Neural progenitor cell (in vitro differentiated cells): ENCODE data around the gene HCAR2. TPM values are rescaled to one million over a fixed set of nuclear protein-coding genes. Genes with fewer than 3 reads are reported as not detected.
"Not testable (repeated sequence)": the region's sequence is repeated elsewhere in the genome, so short reads cannot be mapped to it uniquely, and the experiment has no call there.

ENCODE experiments used
- DNase-seq: peaks from one replicate; pipeline ENCODE4 v3.0.0-alpha.2; 2016; ENCODE audit warnings: low spot score
- H2AFZ ChIP-seq: fragments of 200-600 bp; sonication (generic); replicated peaks from 2 replicates; pipeline ENCODE4 v1.6.1; 2016; ENCODE audit warnings: antibody characterized with exemption
- H3F3A ChIP-seq: fragments of 200-600 bp; sonication (generic); 2 replicates; pipeline ENCODE4 v1.6.1; 2016; ENCODE audit warnings: antibody characterized with exemption, low read depth
- H3K27ac ChIP-seq: fragments of 200-600 bp; sonication (generic); 2 replicates; pipeline ENCODE4 v1.5.1; 2016; ENCODE audit warnings: mild to moderate bottlenecking
- H3K27me3 ChIP-seq: fragments of 200-600 bp; sonication (generic); 2 replicates; pipeline ENCODE4 v1.6.1; 2016; ENCODE audit warnings: mild to moderate bottlenecking, moderate library complexity
- H3K36me3 ChIP-seq: fragments of 200-600 bp; sonication (generic); 2 replicates; pipeline ENCODE4 v1.5.1; 2016
- H3K4me1 ChIP-seq: fragments of 200-600 bp; sonication (generic); 2 replicates; pipeline ENCODE4 v1.6.1; 2016; ENCODE audit warnings: mixed run types
- H3K4me2 ChIP-seq: fragments of 200-600 bp; sonication (generic); 2 replicates; pipeline ENCODE4 v1.6.1; 2016
- H3K4me3 ChIP-seq: fragments of 200-600 bp; sonication (generic); 2 replicates; pipeline ENCODE4 v1.5.1; 2016
- H3K79me2 ChIP-seq: fragments of 200-600 bp; sonication (generic); 2 replicates; pipeline ENCODE4 v1.6.1; 2016; ENCODE audit warnings: low read depth
- H3K9ac ChIP-seq: fragments of 200-600 bp; sonication (generic); 2 replicates; pipeline ENCODE4 v1.6.1; 2016
- H3K9me3 ChIP-seq: fragments of 200-600 bp; sonication (generic); 2 replicates; pipeline ENCODE4 v1.5.1; 2016; ENCODE audit warnings: low read depth
- H4K20me1 ChIP-seq: fragments of 200-600 bp; sonication (generic); 2 replicates; pipeline ENCODE4 v1.6.1; 2016; ENCODE audit warnings: low read depth
- H3K27ac Mint-ChIP-seq: 3 replicates; pipeline ENCODE4 v1.8.0; 2021; ENCODE audit warnings: mixed read lengths
- H3K27me3 Mint-ChIP-seq: 2 replicates; pipeline ENCODE4 v1.8.0; 2022; ENCODE audit warnings: low read depth, mild to moderate bottlenecking, inconsistent platforms, moderate library complexity, mixed read lengths; ENCODE audit not compliant: insufficient read depth
- H3K36me3 Mint-ChIP-seq: 3 replicates; pipeline ENCODE4 v1.8.0; 2021; ENCODE audit warnings: mixed read lengths
- H3K4me1 Mint-ChIP-seq: 3 replicates; pipeline ENCODE4 v1.8.0; 2021; ENCODE audit warnings: mixed read lengths
- H3K4me3 Mint-ChIP-seq: 3 replicates; pipeline ENCODE4 v1.8.0; 2021; ENCODE audit warnings: mild to moderate bottlenecking, moderate library complexity, mixed read lengths
- H3K9me3 Mint-ChIP-seq: 3 replicates; pipeline ENCODE4 v1.8.0; 2020; ENCODE audit warnings: mixed read lengths
- CTCF ChIP-seq: fragments of 200-600 bp; sonication (generic); IDR thresholded peaks from 2 replicates; pipeline ENCODE4 v1.5.1; 2017; ENCODE audit warnings: antibody characterized with exemption, mild to moderate bottlenecking
- EZH2 ChIP-seq: fragments of 200-600 bp; sonication (generic); IDR thresholded peaks from 2 replicates; pipeline ENCODE4 v1.6.1; 2017; ENCODE audit warnings: antibody characterized with exemption, mild to moderate bottlenecking, moderate library complexity
- EZH2phosphoT487 ChIP-seq: fragments of 200-600 bp; sonication (generic); IDR thresholded peaks from 2 replicates; pipeline ENCODE4 v1.6.1; 2017; ENCODE audit warnings: antibody characterized with exemption
- total RNA-seq: library from RNA; depleted of rRNA; stranded (reverse); fragments of >200 nt; gene quantifications from 2 replicates; pipeline ENCODE4 v1.2.3, GENCODE V29; 2015; ENCODE audit warnings: low replicate concordance

HCAR2 gene
- total RNA-seq, 1 donor from 2014 or later, result not detected

DNA sequence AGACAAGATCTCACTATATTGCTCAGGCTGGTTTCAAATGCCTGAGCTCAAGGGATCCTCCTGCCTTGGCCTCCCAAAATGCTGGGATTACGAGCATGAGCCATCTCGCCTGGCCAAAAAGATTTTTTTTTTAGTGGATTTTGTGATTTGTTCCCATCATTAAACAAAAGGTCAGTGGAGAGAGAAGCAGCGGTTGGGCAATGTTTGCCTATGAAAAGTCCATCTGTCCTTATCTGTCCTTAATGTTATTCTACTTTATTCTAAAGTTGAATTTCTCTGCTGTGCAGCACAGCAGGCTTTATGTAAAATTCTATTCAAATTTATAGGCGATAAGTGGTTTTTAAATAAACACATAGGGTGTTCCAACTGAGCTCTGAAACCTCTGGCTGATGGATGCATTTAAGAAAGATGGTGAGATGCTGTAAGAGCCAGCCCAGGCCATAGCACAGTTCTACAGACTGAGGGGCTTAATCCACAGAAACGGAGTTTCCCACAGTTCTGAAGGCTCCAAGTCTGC lies 18.8 kb downstream of the HCAR2 start:
- Histone ChIP-seq H3K27me3 (no peaks in the 10 kb centered on the region), H3K9ac (no peak overlapping the region), H3K27ac (no peak overlapping the region), H3F3A (no peaks in the 10 kb centered on the region), H3K4me1 (no peaks in the 10 kb centered on the region), H3K79me2 (no peaks in the 10 kb centered on the region), H3K36me3 (no peaks in the 10 kb centered on the region), H4K20me1 (no peaks in the 10 kb centered on the region), H2AFZ (no peak overlapping the region), H3K9me3 (no peaks in the 10 kb centered on the region), H3K4me2 (no peak overlapping the region), H3K4me3 (no peak overlapping the region)
- Mint-ChIP-seq H3K9me3 (no peaks in the 10 kb centered on the region), H3K27me3 (peaks cover 3% of the 10 kb centered on the region), H3K4me3 (no peak overlapping the region), H3K4me1 (no peaks in the 10 kb centered on the region), H3K36me3 (no peaks in the 10 kb centered on the region), H3K27ac (no peak overlapping the region)
- TF ChIP-seq CTCF (no peak), EZH2 (no peak), EZH2phosphoT487 (no peak)
- DNase-seq, result no peak

- Histone ChIP-seq H3K4me3 (no peak overlapping the region), H4K20me1 (no peaks in the 10 kb centered on the region), H3K27ac (no peak overlapping the region), H2AFZ (peak overlapping the region; percentile 42), H3K27me3 (no peaks in the 10 kb centered on the region), H3K4me2 (no peak overlapping the region), H3K36me3 (no peaks in the 10 kb centered on the region), H3K9ac (no peak overlapping the region), H3F3A (no peaks in the 10 kb centered on the region), H3K79me2 (no peaks in the 10 kb centered on the region), H3K9me3 (no peaks in the 10 kb centered on the region), H3K4me1 (no peaks in the 10 kb centered on the region)
- TF ChIP-seq EZH2 (no peak), EZH2phosphoT487 (no peak), CTCF (no peak)
- no peak overlapping the region for H3K27ac Mint-ChIP-seq
- no peak for DNase-seq
- peaks cover 3% of the 10 kb centered on the region for H3K9me3 Mint-ChIP-seq
- no peaks in the 10 kb centered on the region for H3K4me1 Mint-ChIP-seq
- H3K4me3 Mint-ChIP-seq, result no peak overlapping the region
- H3K36me3 Mint-ChIP-seq, result no peaks in the 10 kb centered on the region
- H3K27me3 Mint-ChIP-seq, result peaks cover 3% of the 10 kb centered on the region
Measured at GRCh38 chr12:122681814-122682213, 21.3 kb downstream of the HCAR2 start.

GRCh38 chr12:122680989-122681388 lies 22.2 kb downstream of the HCAR2 start:
- not testable (repeated sequence) for H3K79me2 ChIP-seq, H3K27ac ChIP-seq, H4K20me1 ChIP-seq, H3K4me3 Mint-ChIP-seq, H3K9ac ChIP-seq, H3K4me2 ChIP-seq, H3K27ac Mint-ChIP-seq, H3K27me3 Mint-ChIP-seq, H3K4me1 ChIP-seq, H3K27me3 ChIP-seq, H3K4me3 ChIP-seq, H3K9me3 ChIP-seq, H3K9me3 Mint-ChIP-seq, H3K36me3 Mint-ChIP-seq, H3F3A ChIP-seq, DNase-seq, H2AFZ ChIP-seq, H3K36me3 ChIP-seq, H3K4me1 Mint-ChIP-seq

DNA sequence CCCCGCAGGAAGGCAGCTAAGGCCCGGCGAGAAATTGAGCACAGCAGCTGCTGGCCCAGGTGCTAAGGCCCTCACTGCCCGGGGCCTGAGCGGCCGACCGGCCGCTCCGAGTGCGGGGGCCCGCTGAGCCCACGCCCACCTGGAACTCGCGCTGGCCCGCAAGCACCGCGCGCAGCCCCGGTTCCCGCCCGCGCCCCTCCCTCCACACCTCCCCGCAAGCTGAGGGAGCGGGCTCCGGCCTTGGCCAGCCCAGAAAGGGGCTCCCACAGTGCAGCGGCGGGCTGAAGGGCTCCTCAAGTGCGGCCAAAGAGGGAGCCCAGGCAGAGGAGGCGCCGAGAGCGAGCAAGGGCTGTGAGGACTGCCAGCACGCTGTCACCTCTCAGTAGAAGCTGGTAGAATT lies 26.4 kb downstream of the HCAR2 start:
- H3K4me1 ChIP-seq, H3K9me3 ChIP-seq, H3K9ac ChIP-seq, H2AFZ ChIP-seq, DNase-seq, H3K4me1 Mint-ChIP-seq, H3K36me3 ChIP-seq, H4K20me1 ChIP-seq, H3K27ac Mint-ChIP-seq, H3K27me3 ChIP-seq, H3K27me3 Mint-ChIP-seq, H3K4me2 ChIP-seq, H3K79me2 ChIP-seq, H3K4me3 Mint-ChIP-seq, H3K27ac ChIP-seq, H3K9me3 Mint-ChIP-seq, H3K4me3 ChIP-seq, H3F3A ChIP-seq, H3K36me3 Mint-ChIP-seq: not testable (repeated sequence)

DNA sequence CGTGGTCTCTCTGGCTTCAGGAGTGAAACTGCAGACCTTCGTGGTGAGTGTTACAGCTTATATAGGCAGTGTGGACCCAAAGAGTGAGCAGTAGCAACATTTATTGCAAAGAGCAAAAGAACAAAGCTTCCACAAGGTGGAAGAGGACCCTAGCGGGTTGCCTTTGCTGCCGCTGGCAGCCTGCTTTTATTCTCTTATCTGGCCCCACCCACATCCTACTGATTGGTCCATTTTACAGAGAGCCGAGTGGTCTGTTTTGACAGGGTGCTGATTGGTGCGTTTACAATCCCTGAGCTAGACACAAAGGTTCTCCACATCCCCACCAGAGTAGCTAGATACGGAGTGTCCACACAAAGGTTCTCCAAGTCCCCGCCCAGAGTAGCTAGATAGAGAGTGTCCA lies 27.1 kb downstream of the HCAR2 start:
- not testable (repeated sequence) for H3K4me3 ChIP-seq, H3K4me3 Mint-ChIP-seq, H4K20me1 ChIP-seq, H3K9ac ChIP-seq, H3K9me3 ChIP-seq, H3K36me3 ChIP-seq, H3K27me3 Mint-ChIP-seq, H3K36me3 Mint-ChIP-seq, H3K27ac ChIP-seq, H3F3A ChIP-seq, H2AFZ ChIP-seq, H3K9me3 Mint-ChIP-seq, H3K4me2 ChIP-seq, DNase-seq, H3K27ac Mint-ChIP-seq, H3K4me1 Mint-ChIP-seq, H3K27me3 ChIP-seq, H3K4me1 ChIP-seq, H3K79me2 ChIP-seq
